BJ (cell line): Measurements from ENCODE around the gene TNIK. TPM values are rescaled to one million over a fixed set of nuclear protein-coding genes. Genes with fewer than 3 reads are reported as not detected.

Experiments
- CTCF ChIA-PET: fragments of 350-600 bp; formaldehyde crosslinking; extraction: SDS; loops from one replicate; lab custom pipeline; 2021; ENCODE audit warnings: antibody characterized with exemption, inconsistent platforms; lab: Yijun Ruan, JAX
- POLR2A ChIA-PET: fragments of 300-600 bp; sonication (Branson Sonifier 250); formaldehyde crosslinking; extraction: SDS; loops from one replicate; lab custom pipeline; 2021; ENCODE audit warnings: antibody characterized with exemption; lab: Charles Lee
- DNase-seq: peaks from one replicate; pipeline ENCODE4 v3.0.0-alpha.2; 2011; ENCODE audit warnings: low read depth
- H3K27me3 ChIP-seq: 2 replicates; pipeline ENCODE4 v1.6.0; 2011; ENCODE audit warnings: low read length; ENCODE audit not compliant: control insufficient read depth, insufficient read depth
- H3K36me3 ChIP-seq: 2 replicates; pipeline ENCODE4 v1.5.1; 2011; ENCODE audit warnings: low read length; ENCODE audit not compliant: control insufficient read depth, insufficient read depth
- H3K4me3 ChIP-seq: 2 replicates; pipeline ENCODE4 v1.5.1; 2011; ENCODE audit warnings: low read depth, mild to moderate bottlenecking, control low read depth, low read length
- polyA plus RNA-seq: library from polyadenylated mRNA; depleted of rRNA; stranded (reverse); fragments of >200 nt; gene quantifications from 2 replicates; pipeline ENCODE4 v1.2.3, GENCODE V29; 2011
- TF ChIP-seq, protein P1 (sequence below): IDR thresholded peaks from 2 replicates; pipeline ENCODE4 v1.5.1; 2011; ENCODE audit warnings: low read depth, mild to moderate bottlenecking, control low read depth, inconsistent platforms, low read length, moderate library complexity; ENCODE audit not compliant: insufficient read depth

TNIK gene
- polyA plus RNA-seq, 1 experiment = 2.1 TPM

DNA sequence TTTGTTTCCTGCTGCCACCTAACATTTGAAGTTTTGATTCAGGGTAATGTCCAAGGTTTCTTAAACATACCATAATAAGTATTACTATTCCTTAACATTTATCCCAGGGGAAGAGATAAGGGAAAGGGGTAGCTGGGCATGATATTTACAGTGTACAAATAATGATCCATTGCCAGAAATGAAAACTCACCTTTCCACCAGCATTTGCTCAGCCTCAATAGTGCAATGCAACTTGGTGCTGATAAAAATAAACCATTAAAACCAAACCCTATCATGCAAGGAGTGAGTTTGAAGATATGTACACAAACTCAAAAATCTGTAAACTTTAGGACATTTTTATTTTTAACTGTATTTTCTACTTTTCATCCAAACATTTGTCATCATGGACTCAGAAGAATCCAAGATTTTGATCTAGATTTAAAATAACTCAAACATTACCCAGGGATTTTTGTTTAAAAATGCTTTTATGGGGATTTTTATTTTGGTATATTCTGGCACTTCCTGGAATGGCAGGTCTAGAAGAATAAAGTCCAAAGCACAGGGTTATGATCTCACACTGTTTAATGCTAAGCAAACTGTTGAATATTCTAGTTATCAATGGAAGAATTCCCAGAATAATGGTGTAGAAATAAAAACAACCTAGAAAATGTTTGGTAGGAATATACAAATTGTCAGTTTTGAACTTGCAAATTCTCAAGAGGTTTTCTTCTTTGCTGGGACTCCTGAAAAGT, 401.2 kb downstream of the TNIK start:
- H3K4me3 ChIP-seq = no peak overlapping the region
- H3K36me3 ChIP-seq = no peaks in the 10 kb centered on the region
- DNase-seq = no peak
- CTCF ChIA-PET = interaction anchor here (0.9 to 1.0 kb wide), 2 partner anchors 9 to 124 kb away, joined by 3 read pairs; no protein-coding TSS in a partner anchor
- no peaks in the 10 kb centered on the region for H3K27me3 ChIP-seq
- POLR2A ChIA-PET = no interaction called here
- TF ChIP-seq, protein P1, sequence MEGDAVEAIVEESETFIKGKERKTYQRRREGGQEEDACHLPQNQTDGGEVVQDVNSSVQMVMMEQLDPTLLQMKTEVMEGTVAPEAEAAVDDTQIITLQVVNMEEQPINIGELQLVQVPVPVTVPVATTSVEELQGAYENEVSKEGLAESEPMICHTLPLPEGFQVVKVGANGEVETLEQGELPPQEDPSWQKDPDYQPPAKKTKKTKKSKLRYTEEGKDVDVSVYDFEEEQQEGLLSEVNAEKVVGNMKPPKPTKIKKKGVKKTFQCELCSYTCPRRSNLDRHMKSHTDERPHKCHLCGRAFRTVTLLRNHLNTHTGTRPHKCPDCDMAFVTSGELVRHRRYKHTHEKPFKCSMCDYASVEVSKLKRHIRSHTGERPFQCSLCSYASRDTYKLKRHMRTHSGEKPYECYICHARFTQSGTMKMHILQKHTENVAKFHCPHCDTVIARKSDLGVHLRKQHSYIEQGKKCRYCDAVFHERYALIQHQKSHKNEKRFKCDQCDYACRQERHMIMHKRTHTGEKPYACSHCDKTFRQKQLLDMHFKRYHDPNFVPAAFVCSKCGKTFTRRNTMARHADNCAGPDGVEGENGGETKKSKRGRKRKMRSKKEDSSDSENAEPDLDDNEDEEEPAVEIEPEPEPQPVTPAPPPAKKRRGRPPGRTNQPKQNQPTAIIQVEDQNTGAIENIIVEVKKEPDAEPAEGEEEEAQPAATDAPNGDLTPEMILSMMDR = no peak

DNA sequence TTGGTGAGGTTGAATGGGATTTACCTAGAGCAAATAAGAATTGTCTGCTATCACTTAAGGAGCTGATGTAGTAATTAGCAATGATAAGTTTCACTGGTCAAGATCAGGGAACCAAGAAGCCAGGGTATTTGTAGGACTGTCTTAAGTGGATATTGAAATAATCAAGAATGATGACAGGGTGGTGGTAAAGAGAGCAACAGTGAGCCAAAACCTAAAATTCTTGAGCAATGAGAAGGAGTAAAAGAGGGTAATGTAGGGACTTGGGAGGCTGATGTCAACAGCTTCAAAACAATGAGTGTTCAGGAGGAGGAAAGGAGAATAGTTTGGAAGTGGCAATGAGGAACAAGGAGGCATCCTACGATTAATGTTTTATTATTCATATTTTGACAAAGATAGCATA, 402.1 kb downstream of the TNIK start:
- H3K36me3 ChIP-seq = no peaks in the 10 kb centered on the region
- ChIA-PET CTCF (interaction anchor here (0.9 to 1.0 kb wide), 3 partner anchors 8 to 125 kb away, joined by 3 to 4 read pairs (median 3); no protein-coding TSS in a partner anchor), POLR2A (no interaction called here)
- H3K4me3 ChIP-seq = no peak overlapping the region
- peak; percentile 13 for DNase-seq
- TF ChIP-seq, protein P1 = no peak
- H3K27me3 ChIP-seq = no peaks in the 10 kb centered on the region

DNA sequence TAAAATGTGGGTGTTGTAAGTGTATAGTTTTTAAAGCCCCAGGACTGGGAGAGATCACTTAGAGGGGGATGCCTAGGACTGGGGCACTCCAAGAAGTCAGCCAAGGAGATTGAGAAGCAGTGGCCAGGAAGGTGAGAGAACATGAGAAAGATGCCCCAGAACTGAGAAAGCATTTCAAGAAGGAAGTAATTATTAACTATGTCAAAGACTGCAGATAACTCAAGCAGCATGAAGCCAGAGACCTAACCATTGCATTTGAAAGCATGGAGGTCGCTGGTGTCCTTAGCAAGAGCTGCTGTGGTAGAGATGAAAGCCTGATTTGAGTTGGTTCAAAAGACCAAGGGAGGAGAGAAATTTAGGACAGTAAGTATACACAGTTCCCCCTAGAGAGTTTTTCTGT, 403.1 kb downstream of the TNIK start:
- DNase-seq = no peak
- no peaks in the 10 kb centered on the region for H3K36me3 ChIP-seq
- H3K27me3 ChIP-seq = no peaks in the 10 kb centered on the region
- ChIA-PET CTCF (no interaction called here), POLR2A (no interaction called here)
- TF ChIP-seq, protein P1 = no peak
- H3K4me3 ChIP-seq = no peak overlapping the region

DNA sequence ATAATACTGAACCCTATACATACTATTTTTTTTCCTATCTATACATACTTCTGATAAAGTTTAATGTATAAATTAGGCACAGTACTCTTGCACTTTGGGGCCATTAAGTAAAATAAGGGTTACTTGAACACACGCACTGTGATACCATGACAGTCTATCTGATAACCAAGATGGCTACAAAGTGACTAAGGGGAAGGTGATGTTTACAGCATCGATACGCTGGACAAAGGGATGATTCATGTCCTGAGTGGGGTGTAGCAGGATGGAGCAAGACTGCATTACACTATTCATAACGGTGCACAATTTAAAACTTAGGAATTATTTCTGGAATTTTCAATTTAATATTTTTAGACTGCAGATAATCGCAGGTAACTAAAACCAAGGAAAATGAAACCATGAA, 403.7 kb downstream of the TNIK start:
- no peak for DNase-seq
- ChIA-PET CTCF (interaction anchor here (0.9 kb wide), 1 partner anchor 509 kb away, joined by 3 read pairs; no protein-coding TSS in a partner anchor), POLR2A (no interaction called here)
- H3K4me3 ChIP-seq = no peak overlapping the region
- H3K36me3 ChIP-seq = no peaks in the 10 kb centered on the region
- no peaks in the 10 kb centered on the region for H3K27me3 ChIP-seq
- TF ChIP-seq, protein P1 = no peak

DNA sequence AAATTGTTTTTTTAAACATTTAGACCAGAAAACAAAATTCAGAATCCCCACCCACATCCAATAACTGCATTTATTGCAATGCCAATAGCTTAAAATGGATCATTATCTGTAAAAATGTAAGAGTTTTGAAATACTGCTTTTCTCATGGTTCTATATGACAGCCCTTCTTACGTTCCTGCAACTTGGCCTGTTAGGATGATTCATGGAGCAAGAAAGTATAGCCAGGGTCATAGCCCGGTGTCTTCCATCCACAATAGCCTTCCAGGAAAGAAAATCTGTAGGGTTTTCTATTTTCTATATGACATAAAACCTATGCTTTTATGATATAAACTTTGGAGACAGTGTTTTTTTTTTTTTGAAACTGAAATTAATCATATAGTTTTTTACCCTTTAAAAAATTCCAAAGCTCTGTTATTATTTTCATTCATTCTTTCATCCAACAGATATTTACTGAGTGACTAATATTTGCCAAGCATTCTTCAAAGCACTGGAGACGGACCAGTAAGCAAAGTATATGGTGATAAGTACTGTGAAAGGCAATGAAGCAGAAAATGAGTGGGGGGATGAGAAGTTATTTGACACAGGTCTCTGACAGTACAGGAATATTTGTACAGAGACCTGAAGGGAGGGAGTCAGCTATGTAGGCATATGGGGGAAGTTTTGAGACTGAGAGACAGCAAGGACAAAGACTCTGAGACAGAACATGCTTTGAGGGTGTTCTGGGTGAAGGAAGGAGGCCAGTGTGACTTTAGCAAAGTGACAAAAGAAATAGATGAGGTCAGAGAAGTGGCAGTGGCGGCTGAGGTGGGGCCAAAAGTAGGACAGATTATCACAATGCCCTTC, 404.6 kb downstream of the TNIK start:
- TF ChIP-seq, protein P1 = no peak
- DNase-seq = no peak
- Histone ChIP-seq H3K4me3 (no peak overlapping the region), H3K27me3 (no peaks in the 10 kb centered on the region), H3K36me3 (no peaks in the 10 kb centered on the region)
- CTCF ChIA-PET = interaction anchor here (0.8 to 2.2 kb wide), 5 partner anchors 12 to 511 kb away, joined by 3 to 5 read pairs (median 4); no protein-coding TSS in a partner anchor
- POLR2A ChIA-PET = no interaction called here
